Parathyroid adenoma (tissue), 2 donors: ENCODE data around the gene POLD1.

Source experiments
- H2AFZ ChIP-seq: fragments of 300-600 bp; sonication (generic); one replicate; pipeline ENCODE4 v1.7.0; 2017; ENCODE audit warnings: antibody characterized with exemption, mild to moderate bottlenecking
- H3K27ac ChIP-seq: fragments of 300-600 bp; sonication (generic); one replicate; pipeline ENCODE4 v1.7.0; 2017
- H3K27me3 ChIP-seq: fragments of 300-600 bp; sonication (generic); one replicate; pipeline ENCODE4 v1.7.0; 2017; ENCODE audit warnings: low read length; ENCODE audit not compliant: control insufficient read depth, insufficient read depth
- H3K36me3 ChIP-seq: fragments of 300-600 bp; sonication (generic); one replicate; pipeline ENCODE4 v1.7.0; 2017; ENCODE audit warnings: low read length; ENCODE audit not compliant: control insufficient read depth, insufficient read depth
- H3K4me1 ChIP-seq: fragments of 300-600 bp; sonication (generic); one replicate; pipeline ENCODE4 v1.7.0; 2017; ENCODE audit warnings: control low read depth
- H3K4me2 ChIP-seq: fragments of 300-600 bp; sonication (generic); one replicate; pipeline ENCODE4 v1.7.0; 2017; ENCODE audit warnings: low read length
- H3K4me3 ChIP-seq: fragments of 300-600 bp; sonication (generic); one replicate; pipeline ENCODE4 v1.7.0; 2017; ENCODE audit warnings: low read depth, low read length
- H3K79me2 ChIP-seq: fragments of 300-600 bp; sonication (generic); one replicate; pipeline ENCODE4 v1.7.0; 2017; ENCODE audit warnings: control low read depth
- H3K9ac ChIP-seq: fragments of 300-600 bp; sonication (generic); one replicate; pipeline ENCODE4 v1.7.0; 2017; ENCODE audit warnings: mild to moderate bottlenecking
- H3K9me3 ChIP-seq: fragments of 300-600 bp; sonication (generic); one replicate; pipeline ENCODE4 v1.7.0; 2017; ENCODE audit warnings: low read length; ENCODE audit not compliant: control insufficient read depth
- CTCF ChIP-seq: fragments of 300-600 bp; sonication (generic); IDR thresholded peaks from one replicate; pipeline ENCODE4 v1.7.0; 2017; ENCODE audit warnings: antibody characterized with exemption, mild to moderate bottlenecking
- donor health status: primary hyperparathyroidism.

POLD1 gene

GRCh38 chr19:50402544-50403301 is 18.6 kb downstream of the POLD1 start:
- H3K4me2 ChIP-seq: no peak overlapping the region
- no peak for TF ChIP-seq CTCF
- no peak overlapping the region for H2AFZ ChIP-seq
- no peak overlapping the region for H3K27ac ChIP-seq
- no peak overlapping the region for H3K4me3 ChIP-seq
- no peaks in the 10 kb centered on the region for H3K9me3 ChIP-seq
- H3K9ac ChIP-seq: no peak overlapping the region
- H3K27me3 ChIP-seq: no peaks in the 10 kb centered on the region
- H3K36me3 ChIP-seq: no peaks in the 10 kb centered on the region
- no peaks in the 10 kb centered on the region for H3K4me1 ChIP-seq
- no peaks in the 10 kb centered on the region for H3K79me2 ChIP-seq

- Histone ChIP-seq H3K27me3 (no peaks in the 10 kb centered on the region), H3K4me3 (no peak overlapping the region), H3K27ac (no peak overlapping the region), H3K4me2 (no peak overlapping the region), H3K9me3 (no peaks in the 10 kb centered on the region), H3K4me1 (no peaks in the 10 kb centered on the region), H3K79me2 (no peaks in the 10 kb centered on the region), H3K9ac (no peak overlapping the region), H2AFZ (no peak overlapping the region), H3K36me3 (no peaks in the 10 kb centered on the region)
- TF ChIP-seq CTCF: no peak
Measured at GRCh38 chr19:50406156-50406820, 22.1 kb downstream of the POLD1 start.

- Histone ChIP-seq H3K27ac (no peak overlapping the region), H3K79me2 (no peaks in the 10 kb centered on the region), H3K36me3 (no peaks in the 10 kb centered on the region), H3K4me2 (no peak overlapping the region), H3K4me1 (no peaks in the 10 kb centered on the region), H3K9ac (no peak overlapping the region), H2AFZ (no peak overlapping the region), H3K27me3 (no peaks in the 10 kb centered on the region), H3K4me3 (no peak overlapping the region), H3K9me3 (no peaks in the 10 kb centered on the region)
- no peak for TF ChIP-seq CTCF
Measured at GRCh38 chr19:50406829-50407228, 22.7 kb downstream of the POLD1 start.

- Histone ChIP-seq H3K27me3 (no peaks in the 10 kb centered on the region), H3K4me3 (no peak overlapping the region), H3K4me1 (no peaks in the 10 kb centered on the region), H3K9me3 (no peaks in the 10 kb centered on the region), H3K27ac (no peak overlapping the region), H3K9ac (no peak overlapping the region), H3K4me2 (no peak overlapping the region), H3K36me3 (no peaks in the 10 kb centered on the region), H2AFZ (no peak overlapping the region), H3K79me2 (no peaks in the 10 kb centered on the region)
- TF ChIP-seq CTCF: no peak
Measured at GRCh38 chr19:50409347-50409746, 25.2 kb downstream of the POLD1 start.
